GM23248 (cell line): ENCODE data around the gene MACROD2. TPM values are rescaled to one million over a fixed set of nuclear protein-coding genes. Genes with fewer than 3 reads are reported as not detected.

Experiments used
- DNase-seq: peaks from one replicate; pipeline ENCODE4 v3.0.0-alpha.2; 2015
- H2AFZ ChIP-seq: fragments of 200-600 bp; sonication (generic); 2 replicates; pipeline ENCODE4 v1.6.1; 2016; ENCODE audit warnings: antibody characterized with exemption
- H3F3A ChIP-seq: fragments of 200-600 bp; sonication (generic); 2 replicates; pipeline ENCODE4 v1.6.1; 2016; ENCODE audit warnings: mild to moderate bottlenecking, antibody characterized with exemption, mixed run types; ENCODE audit not compliant: insufficient read depth
- H3K27ac ChIP-seq: fragments of 200-600 bp; sonication (generic); 2 replicates; pipeline ENCODE4 v1.5.1; 2016; ENCODE audit warnings: mild to moderate bottlenecking
- H3K27me3 ChIP-seq: fragments of 200-600 bp; sonication (generic); replicated peaks from 2 replicates; pipeline ENCODE4 v1.6.1; 2016; ENCODE audit warnings: mild to moderate bottlenecking; ENCODE audit not compliant: insufficient read depth
- H3K36me3 ChIP-seq: fragments of 200-600 bp; sonication (generic); 2 replicates; pipeline ENCODE4 v1.6.1; 2016; ENCODE audit warnings: low read depth, mild to moderate bottlenecking
- H3K4me1 ChIP-seq: fragments of 200-600 bp; sonication (generic); 2 replicates; pipeline ENCODE4 v1.6.1; 2016; ENCODE audit warnings: mild to moderate bottlenecking; ENCODE audit not compliant: insufficient read depth
- H3K4me2 ChIP-seq: fragments of 200-600 bp; sonication (generic); one replicate; pipeline ENCODE4 v1.6.1; 2016; ENCODE audit warnings: mild to moderate bottlenecking; ENCODE audit not compliant: unreplicated experiment
- H3K4me3 ChIP-seq: fragments of 200-600 bp; sonication (generic); 2 replicates; pipeline ENCODE4 v1.5.1; 2016; ENCODE audit warnings: mild to moderate bottlenecking
- H3K79me2 ChIP-seq: fragments of 200-600 bp; sonication (generic); 2 replicates; pipeline ENCODE4 v1.6.1; 2016; ENCODE audit warnings: mild to moderate bottlenecking; ENCODE audit not compliant: insufficient read depth
- H3K9ac ChIP-seq: fragments of 200-600 bp; sonication (generic); 2 replicates; pipeline ENCODE4 v1.6.1; 2016; ENCODE audit warnings: mild to moderate bottlenecking
- H3K9me2 ChIP-seq: fragments of 200-600 bp; sonication (generic); 2 replicates; pipeline ENCODE4 v1.6.1; 2016; ENCODE audit warnings: mixed run types, mild to moderate bottlenecking, moderate library complexity; ENCODE audit not compliant: insufficient read depth
- H3K9me3 ChIP-seq: fragments of 200-600 bp; sonication (generic); one replicate; pipeline ENCODE4 v1.6.1; 2017; ENCODE audit warnings: low read depth
- H4K20me1 ChIP-seq: fragments of 200-600 bp; sonication (generic); 2 replicates; pipeline ENCODE4 v1.6.0; 2016; ENCODE audit not compliant: insufficient read depth
- EZH2 ChIP-seq: fragments of 200-600 bp; sonication (generic); IDR thresholded peaks from 2 replicates; pipeline ENCODE4 v1.6.1; 2018; ENCODE audit warnings: antibody characterized with exemption, mild to moderate bottlenecking; ENCODE audit not compliant: insufficient read depth, poor library complexity, severe bottlenecking
- EZH2phosphoT487 ChIP-seq: fragments of 200-600 bp; sonication (generic); IDR thresholded peaks from 2 replicates; pipeline ENCODE4 v1.6.1; 2018; ENCODE audit warnings: antibody characterized with exemption, moderate library complexity, mild to moderate bottlenecking, low read depth; ENCODE audit not compliant: insufficient read depth
- WGBS, 2 experiments: methylation state at CpG; one replicate each; pipeline ENCODE4 v1.1.6; 2015 to 2017; ENCODE audit warnings: low lambda C conversion rate in 2 of 2, low coverage in 1 of 2; ENCODE audit errors: missing lambda C conversion rate in 2 of 2; 5-methylcytosine and 5-hydroxymethylcytosine counted together
- in situ Hi-C: fragments of 300-500 bp; cut with MboI; formaldehyde crosslinking; loops from 2 replicates; pipeline ENCODE4 v1.15.0; 2020
- polyA plus RNA-seq: library from polyadenylated mRNA; unstranded; fragments of >200 nt; fragmentation: Nextera tagmentation; extraction: Ambion mirVana; gene quantifications from 2 replicates; pipeline ENCODE4 v1.2.1, GENCODE V29; 2016
- total RNA-seq: library from RNA; depleted of rRNA; stranded (reverse); fragments of >200 nt; shearing (Covaris generic); gene quantifications from 2 replicates; pipeline ENCODE4 v1.2.3, GENCODE V29; 2014

The MACROD2 gene
- total and polyA plus RNA-seq, 2 experiments from 2014 or later, result 1.1 to 3.1 TPM

GRCh38 chr20:14612391-14612790 lies 617.1 kb downstream of the MACROD2 start:
- Histone ChIP-seq H3K27ac (no peak overlapping the region), H3K4me3 (no peak overlapping the region), H3K79me2 (no peaks in the 10 kb centered on the region), H2AFZ (no peak overlapping the region), H4K20me1 (no peaks in the 10 kb centered on the region), H3F3A (no peaks in the 10 kb centered on the region), H3K36me3 (no peaks in the 10 kb centered on the region), H3K9me2 (no peaks in the 10 kb centered on the region), H3K4me1 (peaks cover 6% of the 10 kb centered on the region; the same call in 1 of the 2 replicates), H3K9ac (no peak overlapping the region), H3K4me2 (no peak overlapping the region), H3K9me3 (no peaks in the 10 kb centered on the region), H3K27me3 (no peaks in the 10 kb centered on the region)
- peak; percentile 36 for DNase-seq
- no peak for TF ChIP-seq EZH2
- no peak for TF ChIP-seq EZH2phosphoT487
- in situ Hi-C loops, result no loop called here
- 23 to 39% methylated on average over 1 of the region's 1 CpG for WGBS, 2 experiments

- no peaks in the 10 kb centered on the region for H3K9me3 ChIP-seq
- no peaks in the 10 kb centered on the region for H3K36me3 ChIP-seq
- no peak overlapping the region for H3K9ac ChIP-seq
- no peaks in the 10 kb centered on the region for H3K27me3 ChIP-seq
- WGBS, 2 experiments, result 87 to 88% methylated on average over 3 of the region's 3 CpGs
- no peak for DNase-seq
- no peak overlapping the region for H3K4me2 ChIP-seq
- H4K20me1 ChIP-seq, result no peaks in the 10 kb centered on the region
- H2AFZ ChIP-seq, result no peak overlapping the region
- no peak overlapping the region for H3K27ac ChIP-seq
- in situ Hi-C loops, result no loop called here
- H3K4me1 ChIP-seq, result peaks cover 6% of the 10 kb centered on the region; the same call in 1 of the 2 replicates
- H3K9me2 ChIP-seq, result no peaks in the 10 kb centered on the region
- H3F3A ChIP-seq, result no peaks in the 10 kb centered on the region
- H3K4me3 ChIP-seq, result no peak overlapping the region
- no peaks in the 10 kb centered on the region for H3K79me2 ChIP-seq
- TF ChIP-seq EZH2phosphoT487 (no peak), EZH2 (no peak)
These were observed 620.7 kb downstream of the MACROD2 start for GRCh38 chr20:14616003-14616402.

- no peak overlapping the region for H3K9ac ChIP-seq
These were observed 621.8 kb downstream of the MACROD2 start for GRCh38 chr20:14617123-14617522.

GRCh38 chr20:14619411-14619810 lies 624.1 kb downstream of the MACROD2 start:
- no peak overlapping the region for H3K4me2 ChIP-seq
- no peaks in the 10 kb centered on the region for H3K36me3 ChIP-seq
- WGBS, 2 experiments, result 94 to 95% methylated on average over 1 of the region's 1 CpG
- H3K79me2 ChIP-seq, result no peaks in the 10 kb centered on the region
- DNase-seq, result no peak
- no peak overlapping the region for H2AFZ ChIP-seq
- no peak overlapping the region for H3K27ac ChIP-seq
- H3K9me2 ChIP-seq, result no peaks in the 10 kb centered on the region
- H3K4me1 ChIP-seq, result 0 out of 2 replicates have a peak, but pooled peaks cover 2% of the 10 kb centered on the region
- no peak overlapping the region for H3K4me3 ChIP-seq
- H4K20me1 ChIP-seq, result no peaks in the 10 kb centered on the region
- in situ Hi-C loops, result no loop called here
- no peaks in the 10 kb centered on the region for H3K27me3 ChIP-seq
- TF ChIP-seq EZH2phosphoT487, result no peak
- TF ChIP-seq EZH2, result no peak
- no peaks in the 10 kb centered on the region for H3F3A ChIP-seq
- no peak overlapping the region for H3K9ac ChIP-seq
- H3K9me3 ChIP-seq, result no peaks in the 10 kb centered on the region

More at GRCh38 chr20:14617123-14617522, 621.8 kb downstream of the MACROD2 start:
- H3K79me2 ChIP-seq, result no peaks in the 10 kb centered on the region
- TF ChIP-seq EZH2phosphoT487 (no peak), EZH2 (no peak)
- H4K20me1 ChIP-seq, result no peaks in the 10 kb centered on the region
- no peak overlapping the region for H3K4me3 ChIP-seq
- 70 to 89% methylated on average over 2 of the region's 2 CpGs for WGBS, 2 experiments
- DNase-seq, result peak; percentile 2
- no peak overlapping the region for H2AFZ ChIP-seq
- no peaks in the 10 kb centered on the region for H3K9me2 ChIP-seq
- in situ Hi-C loops, result no loop called here
- no peaks in the 10 kb centered on the region for H3F3A ChIP-seq
- H3K27ac ChIP-seq, result no peak overlapping the region
- H3K4me2 ChIP-seq, result no peak overlapping the region
- peaks cover 5% of the 10 kb centered on the region; the same call in 1 of the 2 replicates for H3K4me1 ChIP-seq
- H3K36me3 ChIP-seq, result no peaks in the 10 kb centered on the region
- H3K27me3 ChIP-seq, result no peaks in the 10 kb centered on the region
- H3K9me3 ChIP-seq, result no peaks in the 10 kb centered on the region

GRCh38 chr20:14622796-14623195 lies 627.5 kb downstream of the MACROD2 start:
- in situ Hi-C loops, result no loop called here
- H3K79me2 ChIP-seq, result no peaks in the 10 kb centered on the region
- TF ChIP-seq EZH2phosphoT487 (no peak), EZH2 (no peak)

More at GRCh38 chr20:14622796-14623195, 627.5 kb downstream of the MACROD2 start:
- Histone ChIP-seq H3F3A (no peaks in the 10 kb centered on the region), H2AFZ (no peak overlapping the region), H3K27ac (no peak overlapping the region), H3K9me3 (no peaks in the 10 kb centered on the region), H3K4me2 (no peak overlapping the region), H3K9me2 (no peaks in the 10 kb centered on the region), H3K4me1 (0 out of 2 replicates have a peak, but pooled peaks cover 2% of the 10 kb centered on the region), H3K4me3 (no peak overlapping the region), H3K27me3 (no peaks in the 10 kb centered on the region), H3K36me3 (no peaks in the 10 kb centered on the region), H3K9ac (no peak overlapping the region), H4K20me1 (no peaks in the 10 kb centered on the region)
- WGBS, 2 experiments, result 23 to 51% methylated on average over 2 of the region's 2 CpGs
- DNase-seq, result peak; percentile 72
